Measurements from ENCODE around the gene NKD1.

GRCh38 chr16:50631985-50632576 lies 83.9 kb downstream of the NKD1 start:
- TF ChIP-seq EP300 (IDR thresholded peaks at IDR 0.05), result no peak
- no peak for TF ChIP-seq CTCF (IDR thresholded peaks at IDR 0.05)
- TF ChIP-seq POLR2AphosphoS5 (IDR thresholded peaks at IDR 0.05), result no peak
- TF ChIP-seq POLR2A (IDR thresholded peaks at IDR 0.05), result no peak

Measured in stomach (tissue), 4 donors.